GM15510 (cell line): ENCODE results near the gene PAQR7.

ENCODE experiments used
- POLR2A ChIP-seq: IDR thresholded peaks from 3 replicates; pipeline ENCODE4 v1.6.1; 2011; ENCODE audit warnings: borderline replicate concordance; ENCODE audit not compliant: insufficient read length; ENCODE audit errors: extremely low read depth

PAQR7 gene

GRCh38 chr1:25875154-25875855 lies at the start of gene PAQR7:
Gene PAQR7 (minus strand): TSS chr1:25875708. CDS start chr1:25863839, 11,869 bp downstream.
- no peak for TF ChIP-seq POLR2A

GRCh38 chr1:25924454-25924853 lies 48.9 kb upstream of the PAQR7 start:
- no peak for TF ChIP-seq POLR2A

- no peak for TF ChIP-seq POLR2A
Measured at GRCh38 chr1:25922971-25923552, 47.6 kb upstream of the PAQR7 start.

- TF ChIP-seq POLR2A, result no peak
Measured at GRCh38 chr1:25922056-25922970, 46.8 kb upstream of the PAQR7 start.

- TF ChIP-seq POLR2A, result no peak
Measured at GRCh38 chr1:25918615-25919014, 43.1 kb upstream of the PAQR7 start.

GRCh38 chr1:25917996-25918395 lies 42.5 kb upstream of the PAQR7 start:
- no peak for TF ChIP-seq POLR2A

GRCh38 chr1:25916460-25916859 lies 41.0 kb upstream of the PAQR7 start:
- no peak for TF ChIP-seq POLR2A

GRCh38 chr1:25914074-25914995 lies 38.8 kb upstream of the PAQR7 start:
- TF ChIP-seq POLR2A, result no peak

GRCh38 chr1:25913206-25913605 lies 37.7 kb upstream of the PAQR7 start:
- TF ChIP-seq POLR2A, result no peak

GRCh38 chr1:25912076-25912831 lies 36.7 kb upstream of the PAQR7 start:
- no peak for TF ChIP-seq POLR2A

- no peak for TF ChIP-seq POLR2A
Measured at GRCh38 chr1:25911162-25911561, 35.7 kb upstream of the PAQR7 start.

GRCh38 chr1:25909040-25909439 lies 33.5 kb upstream of the PAQR7 start:
- no peak for TF ChIP-seq POLR2A

- no peak for TF ChIP-seq POLR2A
Measured at GRCh38 chr1:25908161-25908560, 32.7 kb upstream of the PAQR7 start.

GRCh38 chr1:25907601-25908000 lies 32.1 kb upstream of the PAQR7 start:
- TF ChIP-seq POLR2A, result no peak
